Heart right ventricle (tissue), 16 donors: ENCODE measurements around the gene PAQR5. TPM values are rescaled to one million over a fixed set of nuclear protein-coding genes. Genes with fewer than 3 reads are reported as not detected.
"Not testable (repeated sequence)": the region's sequence is repeated elsewhere in the genome, so short reads cannot be mapped to it uniquely, and the experiment has no call there.

Source experiments
- ATAC-seq, 8 donors: fragments of 200-7000 bp; cut with Tn5 transposase; one replicate each; pipeline ENCODE4 v1.9.1; 2020; ENCODE audit warnings: mild to moderate bottlenecking in 8 of 8, moderate library complexity in 8 of 8, moderate number of reproducible peaks in 1 of 8
- DNase-seq, 2 donors: peaks; one replicate each; pipeline ENCODE4 v3.0.0-alpha.2; 2020
- H3K27ac ChIP-seq, 10 donors: fragments of 200-600 bp; sonication (generic) in 2 of 10; one replicate each; pipeline versions ENCODE4 v1.5.0 to v1.8.0; 2020 to 2022; ENCODE audit warnings: mild to moderate bottlenecking in 3 of 10
- H3K27me3 ChIP-seq, 7 donors: fragments of 200-600 bp; one replicate each; pipeline ENCODE4 v1.8.0; 2021 to 2022; ENCODE audit warnings: mild to moderate bottlenecking in 2 of 7
- H3K36me3 ChIP-seq, 9 donors: fragments of 200-600 bp; sonication (generic) in 1 of 9; one replicate each; pipeline versions ENCODE4 v1.5.0 to v1.8.0; 2020 to 2022; ENCODE audit warnings: mild to moderate bottlenecking in 2 of 9
- H3K4me1 ChIP-seq, 9 donors: fragments of 200-600 bp; sonication (generic) in 1 of 9; one replicate each; pipeline versions ENCODE4 v1.5.0 to v1.8.0; 2020 to 2022; ENCODE audit warnings: mild to moderate bottlenecking in 4 of 9
- H3K4me3 ChIP-seq, 10 donors: fragments of 200-600 bp; sonication (generic) in 2 of 10; one replicate each; pipeline versions ENCODE4 v1.5.0 to v1.8.0; 2020 to 2022; ENCODE audit warnings: mild to moderate bottlenecking in 7 of 10, moderate library complexity in 2 of 10
- H3K9me3 ChIP-seq, 11 donors: fragments of 200-600 bp in 10 of 11; sonication (generic) in 2 of 11; one replicate each; pipeline versions ENCODE4 v1.5.0 to v1.8.0; 2013 to 2022; ENCODE audit warnings: mild to moderate bottlenecking in 2 of 11, control low read depth in 1 of 11, moderate library complexity in 1 of 11
- WGBS, 2 donors: extraction: QIAGEN DNeasy Blood & Tissue Kit; methylation state at CpG; one replicate each; pipeline ENCODE4 v1.1.7; 2013; ENCODE audit warnings: inconsistent platforms in 1 of 2; 5-methylcytosine and 5-hydroxymethylcytosine counted together
- intact Hi-C, 10 donors: fragments of 100-400 bp; cut with DNase I; formaldehyde crosslinking; loops; one replicate each; pipeline versions ENCODE4 v1.11.1 to v1.14.2; 2022
- polyA plus RNA-seq, 2 donors: library from polyadenylated mRNA; stranded (reverse); fragments of 200-250 nt; gene quantifications; one replicate each; pipeline ENCODE4 v1.2.3, GENCODE V29; 2013
- total RNA-seq, 10 donors: library from RNA; stranded (reverse); fragmentation: NEBNext Ultra II Directional in 3 of 10; extraction: Animal tissue kit (Norgen Biotek cat#: 25700) in 3 of 10; gene quantifications; one replicate each; pipeline versions ENCODE4 v1.2.1 to v1.2.4, GENCODE V29; 2021 to 2023
- TF ChIP-seq, protein P1 (sequence below), 9 donors: fragments of 200-600 bp; sonication (generic) in 2 of 9; IDR thresholded peaks; one replicate each; pipeline versions ENCODE4 v1.5.0 to v1.8.0; 2021 to 2022; ENCODE audit warnings: antibody characterized with exemption in 9 of 9, mild to moderate bottlenecking in 5 of 9, moderate library complexity in 1 of 9
- donor health status: Arrhythmogenic right ventricular cardiomyopathy.
- donor health status: ischemic (EF 13 %, LVEDD 7.1; RV severe dilation, severe dysfunction).
- donor health status: healthy with polysubstance abuse.
- donor health status: DM: no; HTN: yes; CAD: no.
- donor health status: DM: no; HTN: no; CAD: no.
- donor health status: ischemic (EF 25% LVEDD 6.9; RV normal size, moderate dysfunction).
- donor health status: ischemic (EF 25% LVEDD 5.7; RV mildly dilated, moderate dysfunction).
- donor health status: healthy.
- donor health status: DM: yes; HTN: yes; CAD: no.
- donor health status: Ischemic cardiomyopathy.
- donor health status: ischemic (EF 35%, LVEDD 5.7; RV mildly dilated, moderate dysfunction).
- donor health status: nonischemic (EF 11% LVEDD 7.7; RV severe dilation, severe dysfunction).
- donor health status: DM: yes; HTN: yes; CAD: no.
- donor health status: PGD.
- donor health status: ischemic (EF 29% LVEDD 5.4; RV normal size, mild dysfunction).
- donor health status: nonischemic (EF 23%, LVEDD 6.1; RV moderate dilation, normal function).

Gene PAQR5
- total and polyA plus RNA-seq, 12 donors = 0.32 to 1.0 (median 0.60) TPM

DNA sequence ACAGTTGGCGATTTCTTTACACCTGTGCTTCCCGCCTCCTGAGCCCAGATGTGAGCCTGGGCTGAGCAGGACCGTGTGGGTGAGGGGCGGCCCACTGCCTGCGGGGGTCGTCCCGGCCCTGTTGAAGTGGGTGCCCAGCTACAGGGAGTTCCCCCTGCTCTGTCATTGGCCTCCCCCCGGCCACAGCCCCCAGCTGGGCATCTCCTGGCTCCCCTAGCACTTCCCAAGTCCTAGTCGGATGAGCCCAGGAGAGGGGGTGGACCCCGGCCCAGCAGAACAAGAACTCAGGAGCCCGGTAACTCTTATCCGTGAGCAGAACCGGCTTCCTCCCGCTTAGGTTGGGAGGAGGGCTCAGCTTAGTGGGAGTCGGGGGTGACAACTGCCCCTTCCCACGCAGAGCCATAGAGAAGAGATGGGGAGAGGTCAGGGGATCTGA is 757 bp downstream of the PAQR5 start:
- TF ChIP-seq, protein P1, sequence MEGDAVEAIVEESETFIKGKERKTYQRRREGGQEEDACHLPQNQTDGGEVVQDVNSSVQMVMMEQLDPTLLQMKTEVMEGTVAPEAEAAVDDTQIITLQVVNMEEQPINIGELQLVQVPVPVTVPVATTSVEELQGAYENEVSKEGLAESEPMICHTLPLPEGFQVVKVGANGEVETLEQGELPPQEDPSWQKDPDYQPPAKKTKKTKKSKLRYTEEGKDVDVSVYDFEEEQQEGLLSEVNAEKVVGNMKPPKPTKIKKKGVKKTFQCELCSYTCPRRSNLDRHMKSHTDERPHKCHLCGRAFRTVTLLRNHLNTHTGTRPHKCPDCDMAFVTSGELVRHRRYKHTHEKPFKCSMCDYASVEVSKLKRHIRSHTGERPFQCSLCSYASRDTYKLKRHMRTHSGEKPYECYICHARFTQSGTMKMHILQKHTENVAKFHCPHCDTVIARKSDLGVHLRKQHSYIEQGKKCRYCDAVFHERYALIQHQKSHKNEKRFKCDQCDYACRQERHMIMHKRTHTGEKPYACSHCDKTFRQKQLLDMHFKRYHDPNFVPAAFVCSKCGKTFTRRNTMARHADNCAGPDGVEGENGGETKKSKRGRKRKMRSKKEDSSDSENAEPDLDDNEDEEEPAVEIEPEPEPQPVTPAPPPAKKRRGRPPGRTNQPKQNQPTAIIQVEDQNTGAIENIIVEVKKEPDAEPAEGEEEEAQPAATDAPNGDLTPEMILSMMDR (IDR thresholded peaks at IDR 0.05) = no peak

DNA sequence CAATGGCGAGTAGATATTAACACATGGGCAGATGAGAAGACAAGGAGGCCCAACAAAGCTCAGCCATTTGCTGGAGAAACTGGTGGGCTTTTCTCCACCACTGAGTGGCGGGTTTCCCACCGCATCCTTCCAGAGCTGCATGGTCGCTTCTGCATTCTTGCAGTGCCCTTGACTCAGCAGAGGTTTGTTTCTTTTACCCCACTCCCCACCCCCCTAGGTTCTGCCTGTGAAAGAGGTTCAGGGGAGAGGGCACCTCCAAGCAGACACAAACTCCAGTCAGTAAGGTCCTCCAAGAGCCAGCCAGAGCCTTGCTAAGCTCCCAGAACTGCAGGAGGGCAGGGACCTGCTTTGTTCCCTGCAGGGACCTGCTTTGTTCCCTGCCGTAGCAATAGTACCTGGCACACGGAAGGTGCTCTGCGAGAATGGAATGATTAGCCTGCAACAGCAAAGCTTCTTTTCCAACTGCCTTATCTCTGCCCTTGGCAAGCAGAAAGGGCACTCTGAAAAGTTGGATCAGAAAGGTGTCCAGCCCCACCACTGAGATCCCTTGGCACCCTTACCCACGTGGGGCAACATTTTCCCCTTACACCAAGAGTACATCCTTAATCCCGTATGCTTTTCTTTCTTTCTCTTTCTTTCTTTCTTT is 1.4 kb downstream of the PAQR5 start:
- DNase-seq (no peak), ATAC-seq (no peak)
- Histone ChIP-seq H3K4me1 (peaks cover 0 to 22% (median 11%) of the 10 kb centered on the region in 9 donors), H3K4me3 (no peak overlapping the region), H3K9me3 (no peaks in the 10 kb centered on the region), H3K27me3 (peaks cover 0 to 41% (median 26%) of the 10 kb centered on the region in 7 donors), H3K36me3 (no peaks in the 10 kb centered on the region), H3K27ac (no peak overlapping the region)
- 45 to 49% methylated on average over 9 of the region's 9 CpGs for WGBS, 2 donors
- intact Hi-C loops = no loop called here
- TF ChIP-seq, protein P1 (IDR thresholded peaks at IDR 0.05) = no peak

More for the DNA sequence above, 757 bp downstream of the PAQR5 start:
- intact Hi-C loops = no loop called here
- no peak for ATAC-seq
- Histone ChIP-seq H3K27me3 (peaks cover 0 to 41% (median 26%) of the 10 kb centered on the region in 7 donors), H3K9me3 (no peaks in the 10 kb centered on the region), H3K4me1 (peaks cover 0 to 22% (median 11%) of the 10 kb centered on the region in 9 donors), H3K4me3 (peak overlapping the region; percentile 21 to 72 (median 60)), H3K36me3 (no peaks in the 10 kb centered on the region), H3K27ac (peak overlapping the region in 1 of 10 donors; percentile 24)
- 20 to 30% methylated on average over 16 of the region's 16 CpGs for WGBS, 2 donors
- no peak for DNase-seq

DNA sequence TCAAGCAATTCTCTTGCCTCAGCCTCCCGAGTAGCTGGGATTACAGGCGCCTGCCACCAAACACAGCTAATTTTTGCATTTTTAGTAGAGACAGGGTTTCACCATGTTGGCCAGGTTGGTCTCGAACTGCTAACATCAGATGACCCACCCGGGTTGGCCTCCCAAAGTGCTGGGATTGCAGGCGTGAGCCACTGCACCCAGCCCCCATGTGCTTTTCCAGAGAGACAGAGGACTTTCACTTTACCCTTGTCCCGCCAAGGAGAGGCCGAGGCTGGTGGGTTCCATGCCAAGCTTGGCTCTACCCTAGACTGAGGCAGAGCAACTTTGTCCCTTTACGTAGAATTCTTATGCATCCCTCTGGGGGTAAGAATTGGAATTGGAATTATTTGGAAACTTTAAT is 2.4 kb downstream of the PAQR5 start:
- not testable (repeated sequence) for ATAC-seq

DNA sequence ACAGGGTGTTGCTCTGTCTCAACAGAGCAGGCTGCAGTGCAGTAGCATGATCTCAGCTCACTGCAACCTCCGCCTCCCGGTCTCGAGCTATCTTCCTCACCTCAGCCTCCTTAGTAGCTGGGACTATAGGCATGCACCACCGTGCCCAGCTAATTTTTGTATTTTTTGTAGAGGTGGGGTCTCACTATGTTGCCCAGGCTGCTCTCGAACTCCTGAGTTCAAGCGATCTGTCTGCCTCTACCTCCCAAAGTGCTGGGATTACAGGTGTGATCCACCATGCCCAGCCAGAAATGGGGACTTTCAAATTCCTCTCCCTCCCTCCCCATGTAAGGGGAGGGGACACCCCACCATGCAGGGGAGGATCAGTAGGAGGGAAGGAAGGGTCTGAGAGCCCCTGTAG is 3.4 kb downstream of the PAQR5 start:
- H3K9me3 ChIP-seq, H3K4me3 ChIP-seq, H3K27ac ChIP-seq, ATAC-seq, DNase-seq, intact Hi-C loops, H3K36me3 ChIP-seq: not testable (repeated sequence)
- peaks cover 0 to 22% (median 11%) of the 10 kb centered on the region in 9 donors for H3K4me1 ChIP-seq
- H3K27me3 ChIP-seq = peaks cover 0 to 41% (median 26%) of the 10 kb centered on the region in 7 donors
- 91 to 98% methylated on average over 6 of the region's 6 CpGs for WGBS, 2 donors

More for the DNA sequence above, 2.4 kb downstream of the PAQR5 start:
- DNase-seq, intact Hi-C loops, H3K9me3 ChIP-seq, H3K4me3 ChIP-seq, H3K36me3 ChIP-seq, H3K27ac ChIP-seq: not testable (repeated sequence)
- WGBS, 2 donors = 85 to 91% methylated on average over 6 to 8 of the region's 8 CpGs
- Histone ChIP-seq H3K27me3 (peaks cover 0 to 41% (median 26%) of the 10 kb centered on the region in 7 donors), H3K4me1 (peaks cover 0 to 22% (median 11%) of the 10 kb centered on the region in 9 donors)

DNA sequence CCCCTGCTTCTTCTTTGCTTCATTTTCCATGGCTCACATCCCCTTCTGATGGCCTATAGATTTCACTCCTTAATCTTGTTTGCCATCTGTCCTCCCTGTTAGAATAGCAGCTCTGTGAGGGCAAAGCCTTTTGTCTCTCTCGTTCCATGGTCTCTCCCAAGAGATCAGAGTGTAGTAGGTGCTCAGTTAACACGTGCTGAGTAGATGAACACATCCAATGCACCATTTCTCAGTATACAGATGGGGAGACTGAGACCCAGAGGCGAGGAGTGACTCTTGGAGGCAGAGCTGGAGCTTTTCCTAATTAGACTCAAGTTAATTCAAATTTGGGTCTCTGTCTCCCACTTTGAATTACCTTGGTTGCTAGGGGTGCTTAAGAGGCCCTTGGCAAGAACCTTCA is 4.2 kb downstream of the PAQR5 start:
- TF ChIP-seq, protein P1 (IDR thresholded peaks at IDR 0.05) = no peak
- Histone ChIP-seq H3K9me3 (peaks cover 0 to 3% (median 0%) of the 10 kb centered on the region in 11 donors), H3K36me3 (no peaks in the 10 kb centered on the region), H3K27ac (no peak overlapping the region), H3K4me3 (no peak overlapping the region), H3K27me3 (peaks cover 0 to 38% (median 26%) of the 10 kb centered on the region in 7 donors), H3K4me1 (peaks cover 0 to 22% (median 11%) of the 10 kb centered on the region in 9 donors)
- intact Hi-C loops = no loop called here
- DNase-seq (no peak), ATAC-seq (no peak)
- WGBS, 2 donors = 82 to 92% methylated on average over 3 of the region's 3 CpGs
